Esophagus squamous epithelium (tissue), 5 donors: Measurements from ENCODE around the gene AP5Z1. TPM values are rescaled to one million over a fixed set of nuclear protein-coding genes. Genes with fewer than 3 reads are reported as not detected.
A peak's percentile ranks its signal among the peaks of the same experiment; 100 is the strongest.

Source experiments
- DNase-seq: peaks from one replicate; lab custom pipeline; 2025; lab: John Stamatoyannopoulos, UW
- H3K27ac ChIP-seq, 4 donors: fragments of 200-600 bp; sonication (generic); one replicate each; pipeline ENCODE4 v1.5.1; 2016 to 2019; ENCODE audit warnings: mild to moderate bottlenecking in 1 of 4
- H3K27me3 ChIP-seq, 4 donors: fragments of 200-600 bp; sonication (generic); 1 replicate in 3 of 4; 2 replicates in 1 of 4; pipeline versions ENCODE4 v1.5.1 to v1.6.0; 2017 to 2021; ENCODE audit warnings: antibody characterized with exemption in 1 of 4
- H3K36me3 ChIP-seq, 3 donors: fragments of 200-600 bp; sonication (generic); one replicate each; pipeline ENCODE4 v1.5.1; 2016 to 2019
- H3K4me1 ChIP-seq, 3 donors: fragments of 200-600 bp; sonication (generic); one replicate each; pipeline ENCODE4 v1.5.1; 2017 to 2019
- H3K4me3 ChIP-seq, 4 donors: fragments of 200-600 bp; sonication (generic); 1 replicate in 3 of 4; 2 replicates in 1 of 4; pipeline ENCODE4 v1.5.1; 2016 to 2019; ENCODE audit warnings: mild to moderate bottlenecking in 2 of 4, moderate library complexity in 1 of 4
- H3K9me3 ChIP-seq, 3 donors: fragments of 200-600 bp; sonication (generic); one replicate each; pipeline ENCODE4 v1.5.1; 2016 to 2019
- CTCF ChIP-seq, 6 experiments: fragments of 450-650 bp in 4 of 6; fragments of 200-600 bp in 2 of 6; sonication (generic) in 2 of 6; IDR thresholded peaks; one replicate each; pipeline ENCODE4 v1.5.1; 2016 to 2019; ENCODE audit warnings: antibody characterized with exemption in 6 of 6, mild to moderate bottlenecking in 4 of 6, moderate library complexity in 4 of 6
- POLR2A ChIP-seq, 4 donors: fragments of 450-650 bp; IDR thresholded peaks; one replicate each; pipeline ENCODE4 v1.6.1; 2017; ENCODE audit warnings: antibody characterized with exemption in 4 of 4, mild to moderate bottlenecking in 4 of 4, moderate library complexity in 3 of 4
- WGBS, 2 donors: methylation state at CpG; one replicate each; pipeline ENCODE4 v1.1.5; 2018; 5-methylcytosine and 5-hydroxymethylcytosine counted together
- intact Hi-C: fragments of 100-400 bp; cut with DNase I; formaldehyde crosslinking; loops from one replicate; pipeline ENCODE4 v1.15.0; 2022
- total RNA-seq, 4 donors: library from RNA; depleted of rRNA; stranded (reverse); fragments of >200 nt; gene quantifications; one replicate each; pipeline ENCODE4 v1.1.0, GENCODE V29; 2016
- donor health status: DM: yes; HTN: yes; CAD: no.

The AP5Z1 gene
- total RNA-seq, 4 donors from 2014 or later = 11.2 to 32.8 (median 23.8) TPM

- intact Hi-C loops = no loop called here
- peaks cover 0 to 32% (median 0%) of the 10 kb centered on the region in 4 donors for H3K27me3 ChIP-seq
- DNase-seq = no peak
- no peak overlapping the region for H3K4me3 ChIP-seq
- no peak for TF ChIP-seq CTCF (IDR thresholded peaks at IDR 0.05)
- TF ChIP-seq POLR2A (IDR thresholded peaks at IDR 0.05) = no peak
- 75 to 76% methylated on average over 37 of the region's 37 CpGs for WGBS, 2 donors
- no peaks in the 10 kb centered on the region for H3K9me3 ChIP-seq
- H3K4me1 ChIP-seq = no peaks in the 10 kb centered on the region
- no peaks in the 10 kb centered on the region for H3K36me3 ChIP-seq
- H3K27ac ChIP-seq = no peak overlapping the region
Measured at GRCh38 chr7:4808565-4808964, 33.1 kb downstream of the AP5Z1 start.

GRCh38 chr7:4809091-4809591, 33.7 kb downstream of the AP5Z1 start:
- 67 to 73% methylated on average over 10 to 27 of the region's 38 CpGs for WGBS, 2 donors
- Histone ChIP-seq H3K4me3 (peak overlapping the region in 2 of 4 donors; percentile 20 to 53), H3K27ac (peak overlapping the region in 2 of 4 donors; percentile 13 to 55), H3K27me3 (peaks cover 0 to 34% (median 0%) of the 10 kb centered on the region in 4 donors), H3K4me1 (no peaks in the 10 kb centered on the region), H3K36me3 (no peaks in the 10 kb centered on the region), H3K9me3 (no peaks in the 10 kb centered on the region)
- intact Hi-C loops = no loop called here
- no peak for TF ChIP-seq CTCF (IDR thresholded peaks at IDR 0.05)
- no peak for TF ChIP-seq POLR2A (IDR thresholded peaks at IDR 0.05)
- DNase-seq = no peak

GRCh38 chr7:4809666-4810065, 34.2 kb downstream of the AP5Z1 start:
- intact Hi-C loops = no loop called here
- peaks cover 0 to 40% (median 0%) of the 10 kb centered on the region in 4 donors for H3K27me3 ChIP-seq
- H3K9me3 ChIP-seq = no peaks in the 10 kb centered on the region
- peak overlapping the region in 1 of 4 donors; percentile 20 for H3K4me3 ChIP-seq
- no peak for TF ChIP-seq CTCF (IDR thresholded peaks at IDR 0.05)
- no peak for TF ChIP-seq POLR2A (IDR thresholded peaks at IDR 0.05)
- H3K36me3 ChIP-seq = no peaks in the 10 kb centered on the region
- H3K27ac ChIP-seq = no peak overlapping the region
- no peaks in the 10 kb centered on the region for H3K4me1 ChIP-seq
- 72 to 76% methylated on average over 14 of the region's 14 CpGs for WGBS, 2 donors
- no peak for DNase-seq

- DNase-seq = no peak
- Histone ChIP-seq H3K27me3 (peaks cover 0 to 30% (median 0%) of the 10 kb centered on the region in 4 donors), H3K27ac (no peak overlapping the region), H3K36me3 (no peaks in the 10 kb centered on the region), H3K4me1 (no peaks in the 10 kb centered on the region), H3K4me3 (no peak overlapping the region), H3K9me3 (no peaks in the 10 kb centered on the region)
- 44% methylated on average over 2 to 3 of the region's 14 CpGs for WGBS, 2 donors
- TF ChIP-seq CTCF (IDR thresholded peaks at IDR 0.05) (no peak), POLR2A (IDR thresholded peaks at IDR 0.05) (no peak)
- intact Hi-C loops = no loop called here
Measured at GRCh38 chr7:4814433-4814832, 39.0 kb downstream of the AP5Z1 start.

- intact Hi-C loops = no loop called here
- H3K4me3 ChIP-seq = no peak overlapping the region
- DNase-seq = no peak
- H3K27ac ChIP-seq = no peak overlapping the region
- WGBS, 2 donors = no CpG with 5 or more reads among the region's 14 CpGs
- peaks cover 0 to 34% (median 0%) of the 10 kb centered on the region in 4 donors for H3K27me3 ChIP-seq
- H3K9me3 ChIP-seq = no peaks in the 10 kb centered on the region
- H3K36me3 ChIP-seq = no peaks in the 10 kb centered on the region
- no peaks in the 10 kb centered on the region for H3K4me1 ChIP-seq
- no peak for TF ChIP-seq POLR2A (IDR thresholded peaks at IDR 0.05)
- no peak for TF ChIP-seq CTCF (IDR thresholded peaks at IDR 0.05)
Measured at GRCh38 chr7:4815121-4815520, 39.7 kb downstream of the AP5Z1 start.
